ENCODE measurements around the gene SIN3B.

DNA sequence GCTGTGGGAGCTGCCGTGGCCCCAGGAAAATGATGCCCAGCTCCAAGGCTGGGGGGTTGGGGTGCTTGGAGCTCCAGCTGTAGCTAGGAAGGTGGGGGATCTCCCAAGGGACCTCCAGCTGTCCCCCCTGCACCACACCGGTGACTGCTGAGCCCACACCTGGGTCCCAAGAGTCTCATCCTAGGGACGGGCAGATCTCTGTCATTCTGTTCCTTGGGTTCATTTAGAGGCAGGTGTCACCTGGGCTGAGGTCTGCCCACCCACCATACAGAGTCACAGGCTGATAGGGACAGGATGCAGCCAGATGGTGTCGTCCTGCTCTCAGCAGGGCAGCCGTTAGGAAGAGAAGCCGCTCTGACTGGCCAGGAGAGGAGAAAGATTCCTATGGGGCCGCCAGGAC, 64.9 kb downstream of the SIN3B start:
- TF ChIP-seq GATA2 (IDR thresholded peaks at IDR 0.05; ENCODE audit: low read depth, low read length) (no peak), GATA3 (IDR thresholded peaks at IDR 0.05; ENCODE audit: low read depth, low read length) (no peak)
